ENCODE results near the gene SLC34A1.
A peak's percentile ranks its signal among the peaks of the same experiment; 100 is the strongest.
"Not testable (repeated sequence)": the region's sequence is repeated elsewhere in the genome, so short reads cannot be mapped to it uniquely, and the experiment has no call there.

The SLC34A1 gene

DNA sequence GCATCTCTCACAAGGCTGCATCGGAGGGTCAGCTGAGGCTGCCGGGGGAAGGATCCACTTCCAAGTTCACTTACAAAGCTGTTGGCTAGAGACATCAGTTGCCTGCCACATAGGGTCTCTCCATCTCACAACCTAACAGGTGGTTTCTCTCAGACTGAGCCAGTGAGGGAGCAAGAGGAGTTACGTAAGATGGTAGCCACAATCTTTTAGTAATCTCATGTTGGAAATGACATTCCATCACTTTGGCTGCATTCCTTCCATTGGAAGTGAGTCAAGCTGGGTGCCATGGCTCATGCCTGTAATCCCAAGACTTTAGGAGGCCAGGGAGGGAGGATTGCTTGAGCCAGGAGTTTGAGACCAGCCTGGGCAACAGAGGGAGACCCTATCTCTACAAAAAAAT, 34.8 kb downstream of the SLC34A1 start:
- Histone ChIP-seq H3K4me1 (no peaks in the 10 kb centered on the region), H3K27me3 (no peaks in the 10 kb centered on the region), H3K4me3 (ENCODE audit: low read depth, low read length) (no peak overlapping the region), H3K9me3 (no peaks in the 10 kb centered on the region), H3K36me3 (no peaks in the 10 kb centered on the region)
- TF ChIP-seq, protein P1, sequence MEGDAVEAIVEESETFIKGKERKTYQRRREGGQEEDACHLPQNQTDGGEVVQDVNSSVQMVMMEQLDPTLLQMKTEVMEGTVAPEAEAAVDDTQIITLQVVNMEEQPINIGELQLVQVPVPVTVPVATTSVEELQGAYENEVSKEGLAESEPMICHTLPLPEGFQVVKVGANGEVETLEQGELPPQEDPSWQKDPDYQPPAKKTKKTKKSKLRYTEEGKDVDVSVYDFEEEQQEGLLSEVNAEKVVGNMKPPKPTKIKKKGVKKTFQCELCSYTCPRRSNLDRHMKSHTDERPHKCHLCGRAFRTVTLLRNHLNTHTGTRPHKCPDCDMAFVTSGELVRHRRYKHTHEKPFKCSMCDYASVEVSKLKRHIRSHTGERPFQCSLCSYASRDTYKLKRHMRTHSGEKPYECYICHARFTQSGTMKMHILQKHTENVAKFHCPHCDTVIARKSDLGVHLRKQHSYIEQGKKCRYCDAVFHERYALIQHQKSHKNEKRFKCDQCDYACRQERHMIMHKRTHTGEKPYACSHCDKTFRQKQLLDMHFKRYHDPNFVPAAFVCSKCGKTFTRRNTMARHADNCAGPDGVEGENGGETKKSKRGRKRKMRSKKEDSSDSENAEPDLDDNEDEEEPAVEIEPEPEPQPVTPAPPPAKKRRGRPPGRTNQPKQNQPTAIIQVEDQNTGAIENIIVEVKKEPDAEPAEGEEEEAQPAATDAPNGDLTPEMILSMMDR (IDR thresholded peaks at IDR 0.05; ENCODE audit: low read depth, low read length), result no peak
- DNase-seq, result no peak

DNA sequence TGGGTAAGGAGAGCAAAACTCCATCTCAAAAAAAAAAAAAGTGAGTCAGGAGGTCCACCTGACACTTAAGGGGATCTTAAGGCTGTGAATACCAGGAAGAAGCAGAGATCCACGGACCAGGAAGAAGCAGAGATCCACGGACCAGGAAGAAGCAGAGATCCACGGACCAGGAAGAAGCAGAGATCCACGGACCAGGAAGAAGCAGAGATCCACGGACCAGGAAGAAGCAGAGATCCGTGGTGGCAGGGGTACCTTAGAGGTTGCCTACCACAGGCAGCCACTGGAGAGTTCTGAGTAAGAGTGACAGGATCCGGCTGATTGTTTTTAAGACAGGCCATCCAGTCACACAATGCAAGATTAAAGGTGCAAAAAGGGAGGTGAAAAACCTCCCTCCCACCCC, 36.2 kb downstream of the SLC34A1 start:
- H3K27me3 ChIP-seq; H3K4me1 ChIP-seq; H3K9me3 ChIP-seq; DNase-seq; H3K4me3 ChIP-seq (ENCODE audit: low read depth, low read length); H3K36me3 ChIP-seq: not testable (repeated sequence)

DNA sequence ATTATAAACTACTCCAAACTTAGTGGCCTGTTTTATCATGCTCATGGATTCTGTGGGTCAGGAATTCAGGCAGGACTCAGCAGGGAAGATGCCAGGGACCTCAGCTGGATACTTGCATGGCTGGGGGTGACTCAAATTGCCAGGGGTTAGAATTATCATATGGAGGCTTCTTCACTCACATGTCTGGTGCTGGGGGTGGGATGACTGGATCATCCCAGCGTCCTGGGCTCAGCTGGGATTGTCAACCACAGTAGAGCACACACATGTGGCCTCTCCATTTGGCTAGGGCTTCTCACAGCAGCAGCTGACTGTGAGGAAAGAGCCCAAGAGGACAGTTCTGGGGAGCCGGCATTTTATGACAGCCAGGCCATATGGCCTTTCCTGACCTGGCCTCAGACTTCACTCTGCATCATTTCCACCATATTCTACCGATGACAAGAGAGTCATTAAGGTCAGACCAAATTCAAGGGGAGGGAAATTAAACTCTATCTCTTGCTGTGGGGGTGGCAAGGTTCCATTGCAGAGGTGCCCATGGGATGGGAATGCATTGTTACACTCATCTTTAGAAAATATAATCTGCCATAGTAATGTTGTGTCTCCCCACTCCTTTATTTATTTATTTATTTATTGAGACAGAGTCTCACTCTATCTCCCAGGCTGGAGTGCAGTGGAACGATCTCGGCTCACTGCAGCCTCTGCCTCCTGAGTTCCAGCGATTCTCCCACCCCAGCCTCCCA, 37.0 kb downstream of the SLC34A1 start:
- TF ChIP-seq, protein P1 (IDR thresholded peaks at IDR 0.05; ENCODE audit: low read depth, low read length), result no peak
- Histone ChIP-seq H3K9me3 (no peaks in the 10 kb centered on the region), H3K4me3 (ENCODE audit: low read depth, low read length) (no peak overlapping the region), H3K27me3 (no peaks in the 10 kb centered on the region), H3K4me1 (no peaks in the 10 kb centered on the region), H3K36me3 (no peaks in the 10 kb centered on the region)
- no peak for DNase-seq

DNA sequence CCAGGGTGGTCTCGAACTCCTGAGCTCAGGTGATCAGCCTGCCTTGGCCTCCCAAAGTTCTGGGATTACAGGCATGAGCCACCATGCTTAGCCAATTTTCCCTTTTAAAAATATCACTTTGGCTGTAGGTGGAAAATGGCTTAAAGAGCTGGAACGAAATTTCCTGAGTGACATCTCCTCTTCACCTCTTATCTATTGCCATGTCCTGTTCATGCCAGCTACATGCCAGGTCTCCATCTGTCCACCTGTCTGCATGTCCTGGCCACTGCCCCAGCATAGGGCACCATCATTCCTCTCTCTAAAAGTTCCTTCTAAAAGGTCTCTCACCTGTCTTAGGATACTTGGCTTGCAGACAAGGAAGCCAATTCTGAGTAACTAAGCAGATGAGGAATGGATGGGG, 39.4 kb downstream of the SLC34A1 start:
- TF ChIP-seq, protein P1 (IDR thresholded peaks at IDR 0.05; ENCODE audit: low read depth, low read length), result no peak
- no peak for DNase-seq

DNA sequence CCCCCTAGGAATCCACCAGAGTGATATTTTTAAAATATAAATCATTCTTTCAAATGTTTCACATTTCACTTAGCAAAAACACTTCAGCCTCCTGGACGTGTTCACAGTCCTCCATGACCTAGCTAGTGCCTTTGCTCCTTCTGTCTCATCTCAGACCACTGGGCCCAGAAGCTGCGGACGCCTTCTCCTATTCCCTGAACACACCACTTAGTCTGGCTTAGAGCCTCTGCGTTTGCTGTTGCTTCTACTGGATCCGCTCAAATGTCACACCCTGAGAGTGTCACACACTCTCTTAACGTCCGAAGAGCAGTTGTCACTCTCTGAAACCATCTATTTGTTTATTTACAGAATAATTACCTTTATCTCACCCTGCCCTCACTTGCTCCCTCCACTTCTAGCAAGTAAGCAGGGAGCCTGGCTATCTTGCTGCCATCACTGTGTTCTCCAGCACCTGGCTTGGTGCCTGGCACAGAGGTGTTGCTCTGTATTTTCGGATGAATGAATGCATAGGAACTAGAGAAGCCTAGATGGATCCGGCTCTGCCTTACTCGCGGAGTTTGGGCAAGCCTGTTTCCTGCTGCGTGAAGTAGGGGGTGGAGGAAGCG, 41.1 kb downstream of the SLC34A1 start:
- DNase-seq, result no peak
- Histone ChIP-seq H3K36me3 (peaks cover 1% of the 10 kb centered on the region), H3K4me3 (ENCODE audit: low read depth, low read length) (peak overlapping the region; percentile 74), H3K4me1 (peaks cover 3% of the 10 kb centered on the region), H3K9me3 (no peaks in the 10 kb centered on the region), H3K27me3 (no peaks in the 10 kb centered on the region)
- TF ChIP-seq, protein P1 (IDR thresholded peaks at IDR 0.05; ENCODE audit: low read depth, low read length), result no peak

More for the DNA sequence above, 39.4 kb downstream of the SLC34A1 start:
- H3K36me3 ChIP-seq, result no peaks in the 10 kb centered on the region; the same call in 1 of the 2 replicates
- H3K4me1 ChIP-seq, result no peaks in the 10 kb centered on the region; the same call in 1 of the 2 replicates
- no peaks in the 10 kb centered on the region for H3K27me3 ChIP-seq
- no peaks in the 10 kb centered on the region for H3K9me3 ChIP-seq
- no peak overlapping the region for H3K4me3 ChIP-seq (ENCODE audit: low read depth, low read length)

DNA sequence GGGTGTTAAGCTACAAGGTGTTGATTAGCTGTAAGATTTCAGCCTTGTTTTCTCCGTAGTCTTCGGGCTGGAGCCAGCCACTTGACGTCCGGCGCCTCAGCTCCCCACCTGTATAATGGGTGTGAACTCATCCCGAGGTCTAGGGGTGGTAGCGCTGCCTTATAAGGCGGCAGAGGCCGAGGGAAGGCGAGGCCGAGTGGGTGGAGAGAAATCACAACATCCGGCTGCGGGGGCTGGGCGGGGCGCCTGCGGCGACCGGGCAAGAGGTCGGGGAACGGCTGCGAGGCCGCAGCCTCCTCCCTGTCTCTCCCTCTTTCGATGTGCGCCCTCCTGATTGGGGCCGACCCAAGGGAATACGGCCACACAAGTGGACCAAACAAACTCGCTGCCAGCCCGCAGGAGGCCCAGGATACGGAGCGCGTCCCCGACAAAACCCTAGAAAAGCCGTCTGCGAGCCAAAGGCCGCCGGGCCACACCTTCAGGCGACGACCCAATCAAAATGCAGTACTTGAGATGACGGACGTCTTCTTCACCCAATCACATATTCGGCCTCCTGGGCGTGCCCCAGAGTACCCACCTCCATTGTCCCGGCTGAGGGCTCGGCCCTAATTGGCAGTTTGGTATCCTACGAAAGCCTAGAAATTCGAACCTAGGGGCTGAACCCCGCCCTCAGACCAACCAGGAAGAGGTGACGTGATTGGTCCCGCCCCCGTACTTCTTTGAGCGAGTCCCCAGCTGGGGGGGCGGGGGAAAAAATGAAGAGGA, 41.7 kb downstream of the SLC34A1 start:
- TF ChIP-seq, protein P1 (IDR thresholded peaks at IDR 0.05; ENCODE audit: low read depth, low read length), result no peak

More for the DNA sequence above, 41.7 kb downstream of the SLC34A1 start:
- Histone ChIP-seq H3K9me3 (no peaks in the 10 kb centered on the region), H3K27me3 (no peaks in the 10 kb centered on the region), H3K4me1 (peaks cover 4% of the 10 kb centered on the region), H3K36me3 (peaks cover 6% of the 10 kb centered on the region), H3K4me3 (ENCODE audit: low read depth, low read length) (peak overlapping the region; percentile 74)
- DNase-seq, result peak; percentile 100
